K562 (cell line): ENCODE data around the gene SLC1A5. TPM values are rescaled to one million over a fixed set of nuclear protein-coding genes. Genes with fewer than 3 reads are reported as not detected.

Experiments
- ARID3A ChIP-seq: IDR thresholded peaks from 2 replicates; pipeline ENCODE4 v1.6.1; 2012; ENCODE audit warnings: low read depth, low read length, improper control_type of control experiment, borderline replicate concordance
- CTCFL ChIP-seq: IDR thresholded peaks from 2 replicates; pipeline ENCODE4 v1.6.1; 2011; ENCODE audit warnings: borderline replicate concordance, low read depth, mild to moderate bottlenecking, moderate library complexity, low read length; ENCODE audit not compliant: insufficient read depth, poor library complexity, severe bottlenecking
- EWSR1 ChIP-seq: fragments of 450-650 bp; IDR thresholded peaks from 2 replicates; pipeline ENCODE4 v1.6.1; 2018; ENCODE audit warnings: borderline replicate concordance, mild to moderate bottlenecking, low read depth, moderate library complexity; ENCODE audit not compliant: partially characterized antibody
- FOXK1 ChIP-seq: sonication (generic); formaldehyde crosslinking; IDR thresholded peaks from 2 replicates; pipeline ENCODE4 v1.8.0; 2022; ENCODE audit warnings: missing genetic modification reagents, mild to moderate bottlenecking, borderline replicate concordance
- GABPB1 ChIP-seq: sonication (generic); formaldehyde crosslinking; IDR thresholded peaks from 2 replicates; pipeline ENCODE4 v1.8.0; 2022; ENCODE audit warnings: mild to moderate bottlenecking, missing genetic modification reagents
- HDGF ChIP-seq: fragments of 450-650 bp; IDR thresholded peaks from 2 replicates; pipeline ENCODE4 v1.6.1; 2016
- LARP7 ChIP-seq: fragments of 450-650 bp; IDR thresholded peaks from 2 replicates; pipeline ENCODE4 v1.6.1; 2016
- MITF ChIP-seq: IDR thresholded peaks from 2 replicates; pipeline ENCODE4 v1.6.1; 2014; ENCODE audit warnings: antibody characterized with exemption
- NCOA1 ChIP-seq: fragments of 450-650 bp; IDR thresholded peaks from 2 replicates; pipeline ENCODE4 v1.6.1; 2016; ENCODE audit warnings: low read depth
- NCOA6 ChIP-seq: fragments of 450-650 bp; IDR thresholded peaks from 2 replicates; pipeline ENCODE4 v1.6.1; 2017; ENCODE audit warnings: mild to moderate bottlenecking
- PHB2 ChIP-seq: fragments of 450-650 bp; IDR thresholded peaks from 2 replicates; pipeline ENCODE4 v1.6.1; 2017; ENCODE audit warnings: low read depth
- RBM17 ChIP-seq: fragments of 200-400 bp; formaldehyde crosslinking; IDR thresholded peaks from 2 replicates; pipeline ENCODE4 v1.6.1; 2017; ENCODE audit warnings: low read depth, mild to moderate bottlenecking, low read length, borderline replicate concordance
- RERE ChIP-seq: sonication (generic); formaldehyde crosslinking; IDR thresholded peaks from 2 replicates; pipeline ENCODE4 v1.8.0; 2023; ENCODE audit warnings: missing genetic modification reagents, mild to moderate bottlenecking, borderline replicate concordance
- RHOXF2B ChIP-seq: fragments of 250-450 bp; sonication (Bioruptor Pico); conservative IDR thresholded peaks from 2 replicates; pipeline ENCODE4 v1.5.1; 2021
- SIN3B ChIP-seq: fragments of 450-650 bp; IDR thresholded peaks from 2 replicates; pipeline ENCODE4 v1.6.1; 2017; ENCODE audit warnings: low read depth, mild to moderate bottlenecking, moderate library complexity
- SIX5 ChIP-seq, 2 experiments: IDR thresholded peaks; 2 replicates each; pipeline ENCODE4 v1.6.1; 2011; ENCODE audit warnings: low read length in 2 of 2, borderline replicate concordance in 1 of 2, low read depth in 1 of 2, mild to moderate bottlenecking in 1 of 2, moderate library complexity in 1 of 2; ENCODE audit not compliant: insufficient read depth in 1 of 2
- TCF15 ChIP-seq: fragments of 250-450 bp; sonication (Bioruptor Pico); IDR thresholded peaks from 2 replicates; pipeline ENCODE4 v1.8.0; 2022; ENCODE audit warnings: moderate library complexity, mild to moderate bottlenecking, inconsistent platforms
- TEAD2 ChIP-seq: fragments of 450-650 bp; IDR thresholded peaks from 2 replicates; pipeline ENCODE4 v1.6.1; 2016; ENCODE audit warnings: missing genetic modification characterization, control low read depth, missing compliant biosample characterization
- ZKSCAN8 ChIP-seq: fragments of 200-800 bp; sonication (Bioruptor generic); IDR thresholded peaks from 2 replicates; pipeline ENCODE4 v1.6.1; 2016; ENCODE audit warnings: missing genetic modification characterization, missing compliant biosample characterization
- polyA plus RNA-seq, 8 experiments: library from polyadenylated mRNA; depleted of rRNA in 4 of 8; stranded (reverse) in 5 of 8; unstranded in 3 of 8; fragments of >200 nt; fragmentation: Nextera tagmentation in 2 of 8; fragmentation: Illumina TruSeq in 1 of 8; extraction: Ambion mirVana in 2 of 8; extraction: Trizol in 1 of 8; gene quantifications; 2 replicates each; pipeline versions ENCODE4 v1.2.1 to v1.2.3, GENCODE V29; 2011 to 2014; ENCODE audit warnings: inconsistent platforms in 1 of 8, missing spikeins in 1 of 8
- total RNA-seq, 7 experiments: library from RNA; depleted of rRNA in 6 of 7; stranded (reverse); fragments of >200 nt in 6 of 7; fragmentation: Illumina TruSeq in 2 of 7; extraction: Trizol in 2 of 7; gene quantifications; 2 replicates each; pipeline versions ENCODE4 v1.2.1 to v1.2.3, GENCODE V29; 2011 to 2021; ENCODE audit warnings: low replicate concordance in 1 of 7

Gene SLC1A5
- total and polyA plus RNA-seq, 9 of the 15 experiments (the other 6 are each of a cell fraction or from before 2014, with no cell fraction given): 31.2 to 417 (median 134) TPM

- TF ChIP-seq ARID3A (no peak), EWSR1 (no peak), SIX5 (IDR thresholded peaks at IDR 0.05; ENCODE audit: borderline replicate concordance in 1 of 2, insufficient read depth in 1 of 2, low read depth in 1 of 2, low read length in 2 of 2) (no peak), NCOA6 (no peak), PHB2 (no peak), RBM17 (no peak), GABPB1 (CRISPR knock-in tag) (peak; percentile 29; the same call in 1 of the 2 replicates), RHOXF2B (CRISPR knock-in tag) (no peak), HDGF (no peak), CTCFL (no peak), FOXK1 (CRISPR knock-in tag) (no peak), ZKSCAN8 (no peak), RERE (CRISPR knock-in tag) (no peak), LARP7 (no peak), TCF15 (no peak), TEAD2 (tag) (no peak), NCOA1 (no peak), MITF (no peak), SIN3B (no peak)
Measured at GRCh38 chr19:46791944-46792343, 3.5 kb upstream of the SLC1A5 start (continued).
